Measurements from ENCODE around the gene CHD9NB. TPM values are rescaled to one million over a fixed set of nuclear protein-coding genes. Genes with fewer than 3 reads are reported as not detected.
"Not testable (repeated sequence)": the region's sequence is repeated elsewhere in the genome, so short reads cannot be mapped to it uniquely, and the experiment has no call there.

CHD9NB gene
- total RNA-seq, 3 donors from 2014 or later = 1.3 to 16.4 (median 3.3) TPM

DNA sequence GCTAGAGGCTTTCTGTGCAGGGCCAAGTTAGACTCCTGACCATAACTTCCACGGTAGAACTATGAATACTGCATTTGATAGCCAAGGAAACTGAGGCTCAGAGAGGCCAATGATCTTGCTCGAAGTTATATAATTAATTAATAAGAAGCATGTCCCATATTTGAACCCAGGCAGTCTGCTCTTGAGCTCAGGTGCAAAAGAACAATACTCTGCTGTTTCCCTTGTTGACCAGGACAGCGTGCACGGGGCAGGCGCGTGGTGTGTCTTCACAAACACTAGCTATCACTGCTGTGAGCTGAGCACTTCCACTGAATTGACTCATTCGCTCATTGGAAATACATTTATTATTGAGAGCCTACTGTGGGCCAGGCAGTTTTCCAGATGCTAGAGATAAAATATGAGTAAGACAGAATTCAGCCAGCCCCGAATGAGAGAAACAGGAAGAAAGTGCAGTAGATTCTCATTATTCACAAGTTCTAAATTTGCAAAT is 3.7 kb upstream of the CHD9NB start:
- TF ChIP-seq POLR2AphosphoS5 (IDR thresholded peaks at IDR 0.05) (no peak), POLR2A (IDR thresholded peaks at IDR 0.05) (no peak)
- TF ChIP-seq, protein P1, sequence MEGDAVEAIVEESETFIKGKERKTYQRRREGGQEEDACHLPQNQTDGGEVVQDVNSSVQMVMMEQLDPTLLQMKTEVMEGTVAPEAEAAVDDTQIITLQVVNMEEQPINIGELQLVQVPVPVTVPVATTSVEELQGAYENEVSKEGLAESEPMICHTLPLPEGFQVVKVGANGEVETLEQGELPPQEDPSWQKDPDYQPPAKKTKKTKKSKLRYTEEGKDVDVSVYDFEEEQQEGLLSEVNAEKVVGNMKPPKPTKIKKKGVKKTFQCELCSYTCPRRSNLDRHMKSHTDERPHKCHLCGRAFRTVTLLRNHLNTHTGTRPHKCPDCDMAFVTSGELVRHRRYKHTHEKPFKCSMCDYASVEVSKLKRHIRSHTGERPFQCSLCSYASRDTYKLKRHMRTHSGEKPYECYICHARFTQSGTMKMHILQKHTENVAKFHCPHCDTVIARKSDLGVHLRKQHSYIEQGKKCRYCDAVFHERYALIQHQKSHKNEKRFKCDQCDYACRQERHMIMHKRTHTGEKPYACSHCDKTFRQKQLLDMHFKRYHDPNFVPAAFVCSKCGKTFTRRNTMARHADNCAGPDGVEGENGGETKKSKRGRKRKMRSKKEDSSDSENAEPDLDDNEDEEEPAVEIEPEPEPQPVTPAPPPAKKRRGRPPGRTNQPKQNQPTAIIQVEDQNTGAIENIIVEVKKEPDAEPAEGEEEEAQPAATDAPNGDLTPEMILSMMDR (IDR thresholded peaks at IDR 0.05) = no peak
- Histone ChIP-seq H3K9me3 (no peaks in the 10 kb centered on the region), H3K27me3 (no peaks in the 10 kb centered on the region), H3K4me1 (peaks cover 0 to under 1% of the 10 kb centered on the region in 2 donors), H3K36me3 (no peaks in the 10 kb centered on the region), H3K27ac (peak overlapping the region; percentile 91 to 92), H3K4me3 (peak overlapping the region; percentile 62 to 77 (median 76))
- intact Hi-C loops (cut with DNase I; ENCODE audit: low total_unique reads) = no loop called here
- DNase-seq (ENCODE audit: low spot score in 2 of 2) = no peak

DNA sequence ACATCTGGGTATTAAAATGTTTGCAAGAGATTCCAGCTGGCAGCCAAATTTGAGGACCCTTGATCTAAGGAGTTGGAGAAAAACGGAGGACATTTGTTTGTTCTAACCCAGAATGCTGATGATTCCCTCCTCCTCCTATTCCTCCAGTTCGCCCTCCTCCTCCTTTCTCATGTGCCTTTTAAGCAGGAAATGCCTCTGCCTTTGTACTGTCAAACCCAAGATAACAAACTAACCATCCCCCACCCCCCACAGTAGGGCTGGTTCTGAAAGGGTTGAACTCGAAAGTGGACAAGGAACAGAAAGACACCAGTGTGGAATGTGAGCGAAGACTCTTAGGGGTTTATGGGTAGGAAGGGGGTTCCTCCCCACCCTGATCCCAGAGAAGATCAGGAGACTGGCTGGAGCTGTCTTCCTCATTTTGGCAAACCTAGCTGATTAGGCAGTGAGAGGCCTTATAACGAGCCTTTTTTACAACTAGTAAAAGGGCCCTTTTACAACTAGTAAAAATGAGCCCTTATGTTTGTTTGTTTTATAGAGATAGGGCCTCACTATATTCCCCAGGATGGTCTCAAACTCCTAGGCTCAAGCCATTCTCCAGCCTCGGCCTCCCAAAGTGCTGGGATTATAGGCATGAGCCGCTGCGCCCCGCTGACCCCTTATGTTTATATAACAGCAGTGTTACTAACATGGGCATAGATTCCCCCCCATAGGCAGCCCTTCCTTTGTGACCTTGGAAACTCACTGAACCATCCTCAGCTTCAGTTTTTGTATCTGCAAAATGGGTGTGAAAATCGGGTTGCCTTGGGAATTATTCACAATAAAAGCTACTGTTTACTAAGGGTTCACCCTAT is 3.1 kb upstream of the CHD9NB start:
- Histone ChIP-seq H3K27me3 (no peaks in the 10 kb centered on the region), H3K9me3 (no peaks in the 10 kb centered on the region), H3K4me1 (no peaks in the 10 kb centered on the region), H3K27ac (peak overlapping the region; percentile 91 to 92), H3K4me3 (peak overlapping the region; percentile 62 to 77 (median 76)), H3K36me3 (no peaks in the 10 kb centered on the region)
- DNase-seq (ENCODE audit: low spot score in 2 of 2) = peak in 1 of 2 donors; percentile 37
- intact Hi-C loops (cut with DNase I; ENCODE audit: low total_unique reads) = no loop called here
- TF ChIP-seq, protein P1 (IDR thresholded peaks at IDR 0.05) = no peak
- TF ChIP-seq POLR2AphosphoS5 (IDR thresholded peaks at IDR 0.05) (no peak), POLR2A (IDR thresholded peaks at IDR 0.05) (no peak)

DNA sequence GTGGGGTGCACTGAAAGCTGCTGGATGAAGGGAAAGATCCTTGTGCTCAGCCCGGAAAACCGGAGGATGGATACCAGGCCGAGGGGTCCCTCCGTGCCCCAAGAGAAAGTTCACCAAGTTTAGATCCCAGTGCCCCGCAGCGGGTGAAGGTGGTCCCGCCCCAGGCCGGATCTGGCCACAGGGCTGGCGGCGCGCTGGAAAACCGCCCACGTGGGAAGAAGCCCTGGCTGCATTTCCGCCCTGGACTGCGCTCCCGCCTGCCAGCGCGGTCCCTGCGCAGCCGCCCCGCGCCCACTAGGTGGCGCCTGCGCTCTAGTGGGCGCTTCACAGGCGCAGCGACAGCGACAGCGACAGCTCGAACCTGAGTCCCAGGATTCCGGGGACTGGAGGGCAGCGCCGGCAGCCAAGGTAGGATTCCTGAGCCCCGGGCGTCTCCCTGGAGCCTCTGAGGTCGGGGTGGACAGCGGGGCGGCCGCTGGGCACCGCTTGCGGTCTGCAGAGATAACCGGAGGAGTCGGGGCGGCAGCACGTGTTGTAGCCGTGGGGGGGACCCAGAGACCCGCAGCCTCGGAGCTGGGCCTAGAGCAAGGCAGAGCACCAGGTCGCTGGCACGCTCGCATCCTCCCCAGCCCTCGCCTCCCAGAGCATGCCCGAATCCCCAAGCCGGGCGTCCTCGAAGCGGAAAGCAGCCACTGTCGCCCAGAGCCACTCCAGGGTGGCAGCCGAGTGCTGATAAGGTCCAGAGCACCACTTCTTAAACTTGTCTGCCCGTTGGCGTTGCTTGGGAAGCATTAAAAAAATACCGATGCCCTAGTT is 2.2 kb upstream of the CHD9NB start, which contains the start of gene CHD9:
Gene CHD9, plus strand, starts transcription at position 322 of the 816 bp plus-strand sequence. CDS start 101,099 bp downstream, outside the sequence.
- Histone ChIP-seq H3K27me3 (no peaks in the 10 kb centered on the region), H3K4me3 (peak within 1 kb of the TSS; percentile 62 to 77 (median 76)), H3K9me3 (no peaks in the 10 kb centered on the region), H3K4me1 (no peaks in the 10 kb centered on the region), H3K36me3 (no peaks in the 10 kb centered on the region), H3K27ac (peak within 1 kb of the TSS; percentile 91 to 92)
- TF ChIP-seq POLR2AphosphoS5 (IDR thresholded peaks at IDR 0.05) (peak; percentile 65 to 83 (median 68)), POLR2A (IDR thresholded peaks at IDR 0.05) (no peak)
- TF ChIP-seq, protein P1 (IDR thresholded peaks at IDR 0.05) = peak; percentile 97 to 98 (median 98)
- intact Hi-C loops (cut with DNase I; ENCODE audit: low total_unique reads) = loop anchor here (5.0 kb wide), 1 partner anchor 772 kb away; no protein-coding TSS in a partner anchor
- peak; percentile 68 to 72 for DNase-seq (ENCODE audit: low spot score in 2 of 2)

DNA sequence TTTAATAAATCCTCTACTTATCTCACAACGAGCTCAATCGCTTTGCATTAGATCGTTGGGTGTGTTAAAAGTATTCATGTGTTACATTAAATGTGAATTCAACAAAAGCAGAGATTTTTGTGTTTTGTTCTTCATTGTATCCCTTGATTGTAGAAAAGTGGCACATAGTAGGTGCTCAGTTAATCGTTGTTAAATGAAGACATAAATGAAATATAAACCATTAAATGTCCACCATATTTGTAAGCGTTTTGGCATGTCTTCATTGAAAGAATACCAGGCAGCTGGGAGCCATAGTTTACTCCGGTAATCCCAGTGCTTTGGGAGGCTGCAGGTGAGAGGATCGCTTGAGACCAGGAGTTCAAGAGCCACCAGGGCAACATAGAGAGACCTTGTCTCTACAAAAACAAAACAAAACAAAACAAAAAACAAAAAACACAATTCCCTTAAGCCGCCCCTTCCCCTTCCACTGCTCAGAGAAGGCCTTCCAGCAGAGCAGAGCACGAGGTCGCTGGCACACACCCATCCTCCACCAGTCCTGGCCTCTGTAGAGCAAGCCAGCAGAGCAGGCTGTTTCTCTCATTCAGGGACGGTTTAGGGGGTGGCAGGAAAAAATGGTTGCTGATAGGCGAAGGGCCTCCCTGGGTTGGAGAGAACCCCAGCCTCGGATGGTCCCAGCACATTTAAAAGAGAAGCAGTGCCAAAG is 1.4 kb upstream of the CHD9NB start:
- Histone ChIP-seq H3K36me3 (no peaks in the 10 kb centered on the region), H3K4me3 (peak overlapping the region; percentile 62 to 77 (median 76)), H3K9me3 (no peaks in the 10 kb centered on the region), H3K4me1 (no peaks in the 10 kb centered on the region), H3K27ac (peak overlapping the region; percentile 91 to 92), H3K27me3 (no peaks in the 10 kb centered on the region)
- peak in 1 of 2 donors; percentile 39 for DNase-seq (ENCODE audit: low spot score in 2 of 2)
- intact Hi-C loops (cut with DNase I; ENCODE audit: low total_unique reads) = loop anchor here (5.0 kb wide), 1 partner anchor 773 kb away; no protein-coding TSS in a partner anchor
- TF ChIP-seq POLR2A (IDR thresholded peaks at IDR 0.05) = no peak
- TF ChIP-seq, protein P1 (IDR thresholded peaks at IDR 0.05) = no peak
- no peak for TF ChIP-seq POLR2AphosphoS5 (IDR thresholded peaks at IDR 0.05)

DNA sequence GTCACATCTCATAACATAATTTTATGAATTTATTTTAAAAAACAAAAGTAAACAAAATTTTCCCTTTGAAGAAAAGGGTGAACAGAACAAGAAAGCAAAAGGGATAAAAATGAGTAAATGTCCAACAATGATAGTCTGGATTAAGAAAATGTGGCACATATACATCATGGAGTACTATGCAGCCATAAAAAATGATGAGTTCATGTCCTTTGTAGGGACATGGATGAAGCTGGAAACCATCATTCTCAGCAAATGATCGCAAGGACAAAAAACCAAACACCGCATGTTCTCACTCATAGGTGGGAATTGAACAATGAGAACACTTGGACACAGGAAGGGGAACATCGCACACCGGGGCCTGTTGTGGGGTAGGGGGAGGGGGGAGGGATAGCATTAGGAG is 1.4 kb downstream of the CHD9NB start:
- not testable (repeated sequence) for H3K27ac ChIP-seq; H3K4me1 ChIP-seq; H3K9me3 ChIP-seq; DNase-seq (ENCODE audit: low spot score in 2 of 2); H3K36me3 ChIP-seq; H3K27me3 ChIP-seq; H3K4me3 ChIP-seq
- intact Hi-C loops (cut with DNase I; ENCODE audit: low total_unique reads) = loop anchor here (5.0 kb wide), 1 partner anchor 776 kb away; no protein-coding TSS in a partner anchor

Measured in breast epithelium (tissue), 4 donors.